PC-3 (cell line): ENCODE measurements around the gene ZNF681.

Experiments
- EZH2 ChIP-seq: fragments of 300-600 bp; sonication (generic); IDR thresholded peaks from one replicate; pipeline ENCODE4 v1.6.1; 2017; ENCODE audit warnings: antibody characterized with exemption, mild to moderate bottlenecking, low read length; ENCODE audit not compliant: unreplicated experiment
- EZH2phosphoT487 ChIP-seq: fragments of 300-600 bp; sonication (generic); IDR thresholded peaks from 2 replicates; pipeline ENCODE4 v1.6.1; 2018; ENCODE audit warnings: mild to moderate bottlenecking, antibody characterized with exemption, low read length, borderline replicate concordance
- TF ChIP-seq, protein P1 (sequence below): fragments of 300-600 bp; sonication (generic); conservative IDR thresholded peaks from 2 replicates; pipeline ENCODE4 v1.5.1; 2017; ENCODE audit warnings: antibody characterized with exemption, low read depth, mild to moderate bottlenecking, low read length

DNA sequence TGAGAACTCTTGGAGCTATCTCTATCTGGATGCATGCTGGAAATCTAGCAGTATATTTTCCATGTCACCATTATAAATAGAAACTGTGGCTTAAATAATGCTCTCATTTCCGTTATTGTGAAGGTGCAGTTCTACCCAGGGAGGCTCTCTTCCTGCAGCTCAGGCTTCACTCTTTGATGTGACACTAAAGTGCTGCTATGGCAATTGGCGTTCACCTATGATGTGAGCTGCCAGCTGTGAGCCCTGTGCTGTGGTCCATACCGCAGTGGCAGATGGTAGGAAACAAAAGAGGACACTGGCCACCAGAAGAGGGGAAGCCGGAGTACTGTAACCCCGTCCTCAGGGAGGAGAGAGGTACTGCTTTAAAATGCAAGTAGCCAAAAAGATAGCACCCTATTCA lies 40.6 kb upstream of the ZNF681 start:
- TF ChIP-seq, protein P1, sequence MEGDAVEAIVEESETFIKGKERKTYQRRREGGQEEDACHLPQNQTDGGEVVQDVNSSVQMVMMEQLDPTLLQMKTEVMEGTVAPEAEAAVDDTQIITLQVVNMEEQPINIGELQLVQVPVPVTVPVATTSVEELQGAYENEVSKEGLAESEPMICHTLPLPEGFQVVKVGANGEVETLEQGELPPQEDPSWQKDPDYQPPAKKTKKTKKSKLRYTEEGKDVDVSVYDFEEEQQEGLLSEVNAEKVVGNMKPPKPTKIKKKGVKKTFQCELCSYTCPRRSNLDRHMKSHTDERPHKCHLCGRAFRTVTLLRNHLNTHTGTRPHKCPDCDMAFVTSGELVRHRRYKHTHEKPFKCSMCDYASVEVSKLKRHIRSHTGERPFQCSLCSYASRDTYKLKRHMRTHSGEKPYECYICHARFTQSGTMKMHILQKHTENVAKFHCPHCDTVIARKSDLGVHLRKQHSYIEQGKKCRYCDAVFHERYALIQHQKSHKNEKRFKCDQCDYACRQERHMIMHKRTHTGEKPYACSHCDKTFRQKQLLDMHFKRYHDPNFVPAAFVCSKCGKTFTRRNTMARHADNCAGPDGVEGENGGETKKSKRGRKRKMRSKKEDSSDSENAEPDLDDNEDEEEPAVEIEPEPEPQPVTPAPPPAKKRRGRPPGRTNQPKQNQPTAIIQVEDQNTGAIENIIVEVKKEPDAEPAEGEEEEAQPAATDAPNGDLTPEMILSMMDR, result no peak
- TF ChIP-seq EZH2 (no peak), EZH2phosphoT487 (no peak)
